OCI-LY3 (cell line): ENCODE measurements around the gene TRMT6.

ENCODE experiments used
- CTCF ChIP-seq: fragments of 200-600, 300-600 bp; sonication (generic); IDR thresholded peaks from 2 replicates; pipeline ENCODE4 v1.5.1; 2014; ENCODE audit warnings: antibody characterized with exemption, low read length, low read depth
- EZH2phosphoT487 ChIP-seq: fragments of 200-600 bp; shearing (Covaris generic); IDR thresholded peaks from 2 replicates; pipeline ENCODE4 v1.6.1; 2018; ENCODE audit warnings: antibody characterized with exemption, mixed run types, low read depth

GRCh38 chr20:5971203-5971602, 20.9 kb upstream of the TRMT6 start:
- TF ChIP-seq CTCF (no peak), EZH2phosphoT487 (no peak)
